H1 (cell line): ENCODE measurements around the gene BTBD1. TPM values are rescaled to one million over a fixed set of nuclear protein-coding genes. Genes with fewer than 3 reads are reported as not detected.

ENCODE experiments used
- CEBPB ChIP-seq: IDR thresholded peaks from 2 replicates; pipeline ENCODE4 v1.6.1; 2012; ENCODE audit warnings: low read depth, low read length
- RXRA ChIP-seq: IDR thresholded peaks from 2 replicates; pipeline ENCODE4 v1.6.1; 2011; ENCODE audit warnings: low read depth, mild to moderate bottlenecking, low read length, moderate library complexity; ENCODE audit not compliant: insufficient read depth
- polyA plus RNA-seq, 7 experiments: library from polyadenylated mRNA; depleted of rRNA in 3 of 7; stranded (reverse) in 5 of 7; unstranded in 2 of 7; fragments of >200 nt in 5 of 7; fragments of 200-250 nt in 2 of 7; gene quantifications; 1 replicate in 5 of 7; 2 replicates in 1 of 7; 4 replicates in 1 of 7; pipeline versions ENCODE4 v1.2.1 to v1.2.3, GENCODE V29; 2011 to 2013; ENCODE audit warnings: missing spikeins in 2 of 7, mixed read lengths in 2 of 7
- total RNA-seq: library from RNA; stranded (reverse); fragmentation: NEBNext Ultra II Directional; extraction: Animal tissue kit (Norgen Biotek cat#: 25700); gene quantifications from 2 replicates; pipeline ENCODE4 v1.2.1, GENCODE V29; 2021

The BTBD1 gene
- total and polyA plus RNA-seq, 2 of the 8 experiments (the other 6 are each of a cell fraction or from before 2014, with no cell fraction given) = 18.6 to 39.5 TPM

DNA sequence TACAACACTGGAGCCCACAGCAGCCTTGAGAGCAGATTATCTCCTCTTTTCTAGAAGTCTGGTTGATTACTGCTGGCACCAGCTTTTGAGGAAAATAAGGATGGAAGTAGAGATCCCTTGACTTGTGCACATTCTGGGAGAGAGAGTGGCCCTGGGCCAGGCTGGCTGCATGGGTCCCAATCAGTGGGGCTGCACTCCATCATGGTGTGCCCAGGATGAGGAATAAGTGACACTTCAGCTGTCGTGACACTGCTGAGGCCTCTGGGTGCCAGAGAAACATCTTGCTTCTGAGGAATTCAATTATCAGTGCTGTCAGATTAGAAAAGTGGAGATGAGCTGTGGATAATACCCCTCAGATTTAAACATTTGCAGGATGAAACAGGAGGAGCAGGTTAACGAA is 72.0 kb downstream of the BTBD1 start (continued):
- TF ChIP-seq RXRA (no peak), CEBPB (no peak)
